NT2/D1 (cell line): ENCODE data around the gene MAGI2.

Experiments
- SUZ12 ChIP-seq: IDR thresholded peaks from 2 replicates; pipeline ENCODE4 v1.6.1; 2011; ENCODE audit not compliant: insufficient read length, insufficient read depth; ENCODE audit errors: extremely low read depth
- YY1 ChIP-seq: IDR thresholded peaks from 2 replicates; pipeline ENCODE4 v1.6.1; 2011; ENCODE audit not compliant: insufficient read length, insufficient read depth
- ZNF274 ChIP-seq: IDR thresholded peaks from 2 replicates; pipeline ENCODE4 v1.6.1; 2011; ENCODE audit warnings: mild to moderate bottlenecking, low read depth, low read length

- no peak for TF ChIP-seq ZNF274
- no peak for TF ChIP-seq SUZ12
- TF ChIP-seq YY1, result no peak
These were observed 1095.8 kb downstream of the MAGI2 start for GRCh38 chr7:78357709-78358108.
